Thyroid gland (tissue), 4 donors: ENCODE measurements around the gene NT5DC2.

Experiments used
- CTCF ChIP-seq, 6 experiments: fragments of 200-600 bp in 3 of 6; fragments of 450-650 bp in 3 of 6; sonication (generic) in 3 of 6; IDR thresholded peaks; one replicate each; pipeline ENCODE4 v1.5.1; 2016 to 2019; ENCODE audit warnings: antibody characterized with exemption in 6 of 6, mild to moderate bottlenecking in 2 of 6, inconsistent platforms in 1 of 6, moderate library complexity in 1 of 6
- POLR2A ChIP-seq, 2 donors: fragments of 450-650 bp; IDR thresholded peaks; one replicate each; pipeline ENCODE4 v1.6.1; 2017; ENCODE audit warnings: antibody characterized with exemption in 2 of 2, mild to moderate bottlenecking in 2 of 2, moderate library complexity in 1 of 2

- TF ChIP-seq CTCF (IDR thresholded peaks at IDR 0.05), result no peak
- TF ChIP-seq POLR2A (IDR thresholded peaks at IDR 0.05), result no peak
These were observed 2.5 kb downstream of the NT5DC2 start for GRCh38 chr3:52530918-52531826.
